GM23248 (cell line): ENCODE results near the gene GATAD2B. TPM values are rescaled to one million over a fixed set of nuclear protein-coding genes. Genes with fewer than 3 reads are reported as not detected.
"Not testable (repeated sequence)": the region's sequence is repeated elsewhere in the genome, so short reads cannot be mapped to it uniquely, and the experiment has no call there.

ENCODE experiments used
- DNase-seq: peaks from one replicate; pipeline ENCODE4 v3.0.0-alpha.2; 2015
- H2AFZ ChIP-seq: fragments of 200-600 bp; sonication (generic); 2 replicates; pipeline ENCODE4 v1.6.1; 2016; ENCODE audit warnings: antibody characterized with exemption
- H3F3A ChIP-seq: fragments of 200-600 bp; sonication (generic); 2 replicates; pipeline ENCODE4 v1.6.1; 2016; ENCODE audit warnings: mild to moderate bottlenecking, antibody characterized with exemption, mixed run types; ENCODE audit not compliant: insufficient read depth
- H3K27ac ChIP-seq: fragments of 200-600 bp; sonication (generic); 2 replicates; pipeline ENCODE4 v1.5.1; 2016; ENCODE audit warnings: mild to moderate bottlenecking
- H3K27me3 ChIP-seq: fragments of 200-600 bp; sonication (generic); replicated peaks from 2 replicates; pipeline ENCODE4 v1.6.1; 2016; ENCODE audit warnings: mild to moderate bottlenecking; ENCODE audit not compliant: insufficient read depth
- H3K36me3 ChIP-seq: fragments of 200-600 bp; sonication (generic); 2 replicates; pipeline ENCODE4 v1.6.1; 2016; ENCODE audit warnings: low read depth, mild to moderate bottlenecking
- H3K4me1 ChIP-seq: fragments of 200-600 bp; sonication (generic); 2 replicates; pipeline ENCODE4 v1.6.1; 2016; ENCODE audit warnings: mild to moderate bottlenecking; ENCODE audit not compliant: insufficient read depth
- H3K4me2 ChIP-seq: fragments of 200-600 bp; sonication (generic); one replicate; pipeline ENCODE4 v1.6.1; 2016; ENCODE audit warnings: mild to moderate bottlenecking; ENCODE audit not compliant: unreplicated experiment
- H3K4me3 ChIP-seq: fragments of 200-600 bp; sonication (generic); 2 replicates; pipeline ENCODE4 v1.5.1; 2016; ENCODE audit warnings: mild to moderate bottlenecking
- H3K79me2 ChIP-seq: fragments of 200-600 bp; sonication (generic); 2 replicates; pipeline ENCODE4 v1.6.1; 2016; ENCODE audit warnings: mild to moderate bottlenecking; ENCODE audit not compliant: insufficient read depth
- H3K9ac ChIP-seq: fragments of 200-600 bp; sonication (generic); 2 replicates; pipeline ENCODE4 v1.6.1; 2016; ENCODE audit warnings: mild to moderate bottlenecking
- H3K9me2 ChIP-seq: fragments of 200-600 bp; sonication (generic); 2 replicates; pipeline ENCODE4 v1.6.1; 2016; ENCODE audit warnings: mixed run types, mild to moderate bottlenecking, moderate library complexity; ENCODE audit not compliant: insufficient read depth
- H3K9me3 ChIP-seq: fragments of 200-600 bp; sonication (generic); one replicate; pipeline ENCODE4 v1.6.1; 2017; ENCODE audit warnings: low read depth
- H4K20me1 ChIP-seq: fragments of 200-600 bp; sonication (generic); 2 replicates; pipeline ENCODE4 v1.6.0; 2016; ENCODE audit not compliant: insufficient read depth
- EZH2 ChIP-seq: fragments of 200-600 bp; sonication (generic); IDR thresholded peaks from 2 replicates; pipeline ENCODE4 v1.6.1; 2018; ENCODE audit warnings: antibody characterized with exemption, mild to moderate bottlenecking; ENCODE audit not compliant: insufficient read depth, poor library complexity, severe bottlenecking
- EZH2phosphoT487 ChIP-seq: fragments of 200-600 bp; sonication (generic); IDR thresholded peaks from 2 replicates; pipeline ENCODE4 v1.6.1; 2018; ENCODE audit warnings: antibody characterized with exemption, moderate library complexity, mild to moderate bottlenecking, low read depth; ENCODE audit not compliant: insufficient read depth
- WGBS, 2 experiments: methylation state at CpG; one replicate each; pipeline ENCODE4 v1.1.6; 2015 to 2017; ENCODE audit warnings: low lambda C conversion rate in 2 of 2, low coverage in 1 of 2; ENCODE audit errors: missing lambda C conversion rate in 2 of 2; 5-methylcytosine and 5-hydroxymethylcytosine counted together
- in situ Hi-C: fragments of 300-500 bp; cut with MboI; formaldehyde crosslinking; loops from 2 replicates; pipeline ENCODE4 v1.15.0; 2020
- polyA plus RNA-seq: library from polyadenylated mRNA; unstranded; fragments of >200 nt; fragmentation: Nextera tagmentation; extraction: Ambion mirVana; gene quantifications from 2 replicates; pipeline ENCODE4 v1.2.1, GENCODE V29; 2016
- total RNA-seq: library from RNA; depleted of rRNA; stranded (reverse); fragments of >200 nt; shearing (Covaris generic); gene quantifications from 2 replicates; pipeline ENCODE4 v1.2.3, GENCODE V29; 2014

Gene GATAD2B
- total and polyA plus RNA-seq, 2 experiments from 2014 or later, result 3.3 to 3.9 TPM

- H3K27me3 ChIP-seq, result no peaks in the 10 kb centered on the region
- H3K27ac ChIP-seq, result no peak overlapping the region
- no peak for TF ChIP-seq EZH2
- TF ChIP-seq EZH2phosphoT487, result no peak
- no peaks in the 10 kb centered on the region for H3K9me2 ChIP-seq
- in situ Hi-C loops, result no loop called here
- no peak overlapping the region for H2AFZ ChIP-seq
- no peaks in the 10 kb centered on the region for H3F3A ChIP-seq
- no peak overlapping the region for H3K4me3 ChIP-seq
- no peak overlapping the region for H3K4me2 ChIP-seq
- no peaks in the 10 kb centered on the region for H3K36me3 ChIP-seq
- H3K4me1 ChIP-seq, result no peaks in the 10 kb centered on the region
- no peaks in the 10 kb centered on the region for H3K9me3 ChIP-seq
- H3K79me2 ChIP-seq, result peaks cover 95% of the 10 kb centered on the region
- no peak overlapping the region for H3K9ac ChIP-seq
- no peak for DNase-seq
- H4K20me1 ChIP-seq, result 0 out of 2 replicates have a peak, but pooled peaks cover 5% of the 10 kb centered on the region
These were observed 66.0 kb downstream of the GATAD2B start for GRCh38 chr1:153856763-153857162.

- no peak for DNase-seq
- Histone ChIP-seq H3K9me3 (no peaks in the 10 kb centered on the region), H3K9ac (no peak overlapping the region), H3K27ac (no peak overlapping the region), H3K79me2 (peaks cover 97% of the 10 kb centered on the region), H3K4me3 (no peak overlapping the region), H3K27me3 (no peaks in the 10 kb centered on the region), H3K4me1 (no peaks in the 10 kb centered on the region), H2AFZ (no peak overlapping the region), H3K36me3 (no peaks in the 10 kb centered on the region), H3K4me2 (no peak overlapping the region), H4K20me1 (no peaks in the 10 kb centered on the region), H3K9me2 (no peaks in the 10 kb centered on the region), H3F3A (no peaks in the 10 kb centered on the region)
- 95 to 99% methylated on average over 5 of the region's 5 CpGs for WGBS, 2 experiments
- in situ Hi-C loops, result no loop called here
- no peak for TF ChIP-seq EZH2phosphoT487
- no peak for TF ChIP-seq EZH2
These were observed 70.6 kb downstream of the GATAD2B start for GRCh38 chr1:153852170-153852569.

- H3K79me2 ChIP-seq, result peaks cover 95% of the 10 kb centered on the region
- H3K4me3 ChIP-seq, result no peak overlapping the region
- H3K9me2 ChIP-seq, result no peaks in the 10 kb centered on the region
- H3K9ac ChIP-seq, result no peak overlapping the region
- no peaks in the 10 kb centered on the region for H3K9me3 ChIP-seq
- H3K27me3 ChIP-seq, result no peaks in the 10 kb centered on the region
- H2AFZ ChIP-seq, result no peak overlapping the region
- no peaks in the 10 kb centered on the region for H4K20me1 ChIP-seq
- TF ChIP-seq EZH2 (no peak), EZH2phosphoT487 (no peak)
- no peaks in the 10 kb centered on the region for H3K4me1 ChIP-seq
- DNase-seq, result no peak
- in situ Hi-C loops, result no loop called here
- no peaks in the 10 kb centered on the region for H3F3A ChIP-seq
- 75 to 80% methylated on average over 5 of the region's 5 CpGs for WGBS, 2 experiments
- H3K4me2 ChIP-seq, result no peak overlapping the region
- H3K27ac ChIP-seq, result no peak overlapping the region
- H3K36me3 ChIP-seq, result no peaks in the 10 kb centered on the region
These were observed 73.1 kb downstream of the GATAD2B start for GRCh38 chr1:153849487-153850185.

GRCh38 chr1:153848805-153849204 is 74.0 kb downstream of the GATAD2B start:
- Histone ChIP-seq H4K20me1 (no peaks in the 10 kb centered on the region), H2AFZ (no peak overlapping the region), H3K27me3 (no peaks in the 10 kb centered on the region), H3K36me3 (no peaks in the 10 kb centered on the region), H3K9ac (no peak overlapping the region), H3K9me2 (no peaks in the 10 kb centered on the region), H3F3A (no peaks in the 10 kb centered on the region), H3K27ac (no peak overlapping the region), H3K4me3 (no peak overlapping the region), H3K9me3 (no peaks in the 10 kb centered on the region), H3K79me2 (peaks cover 92% of the 10 kb centered on the region), H3K4me2 (no peak overlapping the region), H3K4me1 (no peaks in the 10 kb centered on the region)
- in situ Hi-C loops, result no loop called here
- DNase-seq, result no peak
- WGBS, 2 experiments, result 94 to 97% methylated on average over 5 of the region's 5 CpGs
- TF ChIP-seq EZH2phosphoT487, result no peak
- TF ChIP-seq EZH2, result no peak

DNA sequence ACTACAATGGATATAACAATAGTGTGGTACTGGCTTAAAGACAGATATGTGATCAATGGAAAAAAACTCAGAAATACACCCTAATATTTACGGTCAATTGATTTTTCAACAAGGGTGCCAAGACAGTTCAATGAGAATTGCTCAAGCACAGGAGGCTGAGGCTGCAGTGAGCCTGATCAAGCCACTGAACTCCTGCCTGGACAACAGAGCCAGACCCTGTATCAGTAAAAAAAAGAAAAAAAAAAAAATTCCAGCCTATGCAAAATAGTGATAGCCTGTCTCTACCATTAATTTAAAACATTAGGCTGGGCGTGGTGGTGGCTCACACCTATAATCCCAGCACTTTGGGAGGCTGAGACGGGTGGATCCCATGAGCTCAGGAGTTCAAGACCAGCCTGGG is 77.6 kb downstream of the GATAD2B start:
- in situ Hi-C loops, result no loop called here
- Histone ChIP-seq H3K4me3 (no peak overlapping the region), H4K20me1 (no peaks in the 10 kb centered on the region), H3K9ac (no peak overlapping the region), H3K27me3 (no peaks in the 10 kb centered on the region), H3K36me3 (no peaks in the 10 kb centered on the region), H3F3A (peaks cover 12% of the 10 kb centered on the region), H3K4me1 (no peaks in the 10 kb centered on the region), H3K4me2 (no peak overlapping the region), H3K9me2 (no peaks in the 10 kb centered on the region), H3K79me2 (peaks cover 79% of the 10 kb centered on the region), H2AFZ (no peak overlapping the region), H3K9me3 (no peaks in the 10 kb centered on the region), H3K27ac (no peak overlapping the region)
- WGBS, 2 experiments, result 96 to 97% methylated on average over 3 of the region's 3 CpGs
- TF ChIP-seq EZH2phosphoT487 (no peak), EZH2 (no peak)
- no peak for DNase-seq

- H3K4me3 ChIP-seq, H3K27ac ChIP-seq, H3K36me3 ChIP-seq, H3K9me2 ChIP-seq, DNase-seq, H3K27me3 ChIP-seq, H3K4me2 ChIP-seq, H3K9me3 ChIP-seq, H3K9ac ChIP-seq, H3K4me1 ChIP-seq, H4K20me1 ChIP-seq, H2AFZ ChIP-seq, in situ Hi-C loops: not testable (repeated sequence)
- Histone ChIP-seq H3F3A (peaks cover 12% of the 10 kb centered on the region), H3K79me2 (peaks cover 78% of the 10 kb centered on the region)
- 50 to 63% methylated on average over 2 of the region's 3 CpGs for WGBS, 2 experiments
These were observed 78.4 kb downstream of the GATAD2B start for GRCh38 chr1:153844349-153844748.
